ENCODE results near the gene NOB1.

NOB1 gene

GRCh38 chr16:69781118-69781517 is 26.4 kb upstream of the NOB1 start:
- no peak for ATAC-seq
- TF ChIP-seq RARB (CRISPR knock-in tag; IDR thresholded peaks at IDR 0.05), result no peak
- no peak for TF ChIP-seq PATZ1 (CRISPR knock-in tag; IDR thresholded peaks at IDR 0.05; ENCODE audit: borderline replicate concordance)
- no peak for TF ChIP-seq CREB5 (CRISPR knock-in tag; IDR thresholded peaks at IDR 0.05; ENCODE audit: low read depth)
- no peak for TF ChIP-seq PPARA (CRISPR knock-in tag; IDR thresholded peaks at IDR 0.05; ENCODE audit: borderline replicate concordance)
- TF ChIP-seq ESRRG (CRISPR knock-in tag; IDR thresholded peaks at IDR 0.05), result no peak
- TF ChIP-seq ZNF8 (CRISPR knock-in tag; IDR thresholded peaks at IDR 0.05), result no peak
- no peak for TF ChIP-seq ARNTL (CRISPR knock-in tag; IDR thresholded peaks at IDR 0.05; ENCODE audit: borderline replicate concordance, low read depth)
- no peak for TF ChIP-seq GLIS3 (CRISPR knock-in tag; IDR thresholded peaks at IDR 0.05)
- TF ChIP-seq OSR1 (CRISPR knock-in tag; IDR thresholded peaks at IDR 0.05), result no peak
- TF ChIP-seq POU6F1 (CRISPR knock-in tag; IDR thresholded peaks at IDR 0.05; ENCODE audit: borderline replicate concordance, low read depth), result no peak
- TF ChIP-seq ISL1 (CRISPR knock-in tag; IDR thresholded peaks at IDR 0.05), result no peak
- no peak for TF ChIP-seq ZFP30 (CRISPR knock-in tag; IDR thresholded peaks at IDR 0.05)
- TF ChIP-seq ZNF565 (CRISPR knock-in tag; conservative IDR thresholded peaks at IDR 0.05; ENCODE audit: low read depth), result no peak

DNA sequence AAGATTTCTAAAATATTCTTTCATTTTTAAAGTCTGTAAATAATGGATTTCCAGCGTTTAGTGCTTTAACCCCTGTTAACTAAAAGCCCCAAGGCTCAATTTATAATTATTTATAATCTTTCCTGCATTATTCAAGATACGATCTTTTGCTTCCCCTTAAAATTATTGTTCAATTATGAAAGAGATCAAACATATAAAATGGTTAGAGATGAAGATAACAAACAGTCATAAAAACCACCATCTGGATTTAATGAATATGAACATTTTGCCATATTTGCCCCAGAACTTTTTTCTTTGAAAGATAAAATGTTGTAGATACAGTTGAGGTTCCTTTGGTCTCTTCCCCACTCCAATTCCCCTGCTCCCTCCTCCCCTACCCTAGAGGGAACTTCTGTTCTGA is 25.0 kb upstream of the NOB1 start:
- TF ChIP-seq ARNTL (CRISPR knock-in tag; IDR thresholded peaks at IDR 0.05; ENCODE audit: borderline replicate concordance, low read depth), result no peak
- 0 out of 2 replicates have a peak, but pooled peaks have one; percentile 31 for TF ChIP-seq CSRNP3 (CRISPR knock-in tag; IDR thresholded peaks at IDR 0.05)
- TF ChIP-seq, protein P1, sequence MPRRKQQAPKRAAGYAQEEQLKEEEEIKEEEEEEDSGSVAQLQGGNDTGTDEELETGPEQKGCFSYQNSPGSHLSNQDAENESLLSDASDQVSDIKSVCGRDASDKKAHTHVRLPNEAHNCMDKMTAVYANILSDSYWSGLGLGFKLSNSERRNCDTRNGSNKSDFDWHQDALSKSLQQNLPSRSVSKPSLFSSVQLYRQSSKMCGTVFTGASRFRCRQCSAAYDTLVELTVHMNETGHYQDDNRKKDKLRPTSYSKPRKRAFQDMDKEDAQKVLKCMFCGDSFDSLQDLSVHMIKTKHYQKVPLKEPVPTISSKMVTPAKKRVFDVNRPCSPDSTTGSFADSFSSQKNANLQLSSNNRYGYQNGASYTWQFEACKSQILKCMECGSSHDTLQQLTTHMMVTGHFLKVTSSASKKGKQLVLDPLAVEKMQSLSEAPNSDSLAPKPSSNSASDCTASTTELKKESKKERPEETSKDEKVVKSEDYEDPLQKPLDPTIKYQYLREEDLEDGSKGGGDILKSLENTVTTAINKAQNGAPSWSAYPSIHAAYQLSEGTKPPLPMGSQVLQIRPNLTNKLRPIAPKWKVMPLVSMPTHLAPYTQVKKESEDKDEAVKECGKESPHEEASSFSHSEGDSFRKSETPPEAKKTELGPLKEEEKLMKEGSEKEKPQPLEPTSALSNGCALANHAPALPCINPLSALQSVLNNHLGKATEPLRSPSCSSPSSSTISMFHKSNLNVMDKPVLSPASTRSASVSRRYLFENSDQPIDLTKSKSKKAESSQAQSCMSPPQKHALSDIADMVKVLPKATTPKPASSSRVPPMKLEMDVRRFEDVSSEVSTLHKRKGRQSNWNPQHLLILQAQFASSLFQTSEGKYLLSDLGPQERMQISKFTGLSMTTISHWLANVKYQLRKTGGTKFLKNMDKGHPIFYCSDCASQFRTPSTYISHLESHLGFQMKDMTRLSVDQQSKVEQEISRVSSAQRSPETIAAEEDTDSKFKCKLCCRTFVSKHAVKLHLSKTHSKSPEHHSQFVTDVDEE (CRISPR knock-in tag; IDR thresholded peaks at IDR 0.05), result peak; percentile 57; the same call in 1 of the 2 replicates
- peak; percentile 94 for TF ChIP-seq TCF4 (CRISPR knock-in tag; IDR thresholded peaks at IDR 0.05; ENCODE audit: borderline replicate concordance)
- no peak for ATAC-seq

- TF ChIP-seq CSRNP3 (CRISPR knock-in tag; IDR thresholded peaks at IDR 0.05) (no peak), ZC3H10 (CRISPR knock-in tag; IDR thresholded peaks at IDR 0.05) (no peak), POU6F1 (CRISPR knock-in tag; IDR thresholded peaks at IDR 0.05; ENCODE audit: borderline replicate concordance, low read depth) (no peak), GLIS3 (CRISPR knock-in tag; IDR thresholded peaks at IDR 0.05) (no peak), ZNF70 (CRISPR knock-in tag; IDR thresholded peaks at IDR 0.05) (no peak), CSDC2 (CRISPR knock-in tag; IDR thresholded peaks at IDR 0.05) (no peak), ZFP3 (CRISPR knock-in tag; IDR thresholded peaks at IDR 0.05) (no peak), TCF4 (CRISPR knock-in tag; IDR thresholded peaks at IDR 0.05; ENCODE audit: borderline replicate concordance) (no peak), TOX (CRISPR knock-in tag; IDR thresholded peaks at IDR 0.05; ENCODE audit: borderline replicate concordance) (no peak)
- ATAC-seq, result no peak
These were observed 20.8 kb upstream of the NOB1 start for GRCh38 chr16:69775563-69775962.

All from SK-N-SH treated with all-trans-retinoic acid at 6 μM for 48 hours (cell line).